Measurements from ENCODE around the gene WBP2. TPM values are rescaled to one million over a fixed set of nuclear protein-coding genes. Genes with fewer than 3 reads are reported as not detected.

The WBP2 gene
- total and polyA plus RNA-seq, 2 of the 13 experiments (the other 11 are each of a cell fraction or from before 2014, with no cell fraction given): 29.2 to 29.5 TPM

DNA sequence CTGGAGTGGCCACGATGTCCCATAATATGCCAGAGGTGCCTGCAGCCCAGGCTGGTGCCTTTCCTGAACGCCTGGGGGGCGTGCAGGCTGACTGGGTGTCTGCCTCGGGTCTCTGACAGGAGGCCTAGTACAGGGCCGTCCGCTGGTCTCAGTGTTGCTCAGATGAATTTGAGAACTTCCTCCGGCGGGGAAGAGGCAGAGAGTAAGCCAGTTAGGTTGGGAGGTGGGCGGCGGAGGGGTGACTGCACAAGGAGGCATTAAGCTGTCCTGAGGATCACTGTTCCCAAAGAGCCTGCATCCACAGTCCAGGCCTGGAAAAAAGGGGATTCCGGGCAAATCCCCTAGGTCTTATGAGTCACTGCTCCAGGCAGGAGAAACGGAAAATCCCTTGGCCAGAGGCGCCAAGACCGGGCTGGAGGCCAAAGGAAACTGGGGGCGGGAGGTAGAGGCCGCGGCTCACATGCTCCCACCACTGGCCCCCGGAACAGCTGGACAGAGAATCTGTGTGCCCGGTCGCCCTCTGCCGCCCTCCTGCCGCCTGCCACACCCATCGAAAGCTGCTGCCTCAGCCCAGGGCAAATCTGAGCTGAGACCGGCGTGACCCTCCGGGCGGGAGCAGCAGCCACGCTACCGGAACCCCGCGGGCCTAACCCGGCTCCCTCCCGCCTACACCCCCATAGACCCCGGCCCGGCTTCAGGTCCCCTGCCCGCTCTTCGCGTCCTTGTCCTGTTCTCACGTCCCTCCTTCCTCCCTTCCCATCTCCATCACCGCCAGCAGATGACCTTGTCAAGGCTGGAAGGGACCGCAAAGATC, 22.0 kb upstream of the WBP2 start (continued):
- TF ChIP-seq HNF1A (IDR thresholded peaks at IDR 0.05; ENCODE audit: low read depth) (0 out of 2 replicates have a peak, but pooled peaks have one; percentile 2), HNF1A (CRISPR knock-in tag; IDR thresholded peaks at IDR 0.05; ENCODE audit: borderline replicate concordance) (peak; percentile 12; the same call in 1 of the 2 replicates), ZBTB21 (CRISPR knock-in tag; IDR thresholded peaks at IDR 0.05) (no peak), NRL (CRISPR knock-in tag; IDR thresholded peaks at IDR 0.05; ENCODE audit: borderline replicate concordance) (peak; percentile 85), ARID5B (CRISPR knock-in tag; IDR thresholded peaks at IDR 0.05) (no peak), ZKSCAN1 (IDR thresholded peaks at IDR 0.05; ENCODE audit: low read length) (no peak; the same call in 1 of the 2 replicates), HNF4G (IDR thresholded peaks at IDR 0.05; ENCODE audit: borderline replicate concordance, low read depth, low read length) (no peak), HNF4G (CRISPR knock-in tag; IDR thresholded peaks at IDR 0.05; ENCODE audit: borderline replicate concordance, low read depth) (no peak), HDAC2 (CRISPR knock-in tag; IDR thresholded peaks at IDR 0.05) (peak; percentile 17), ZNF670 (CRISPR knock-in tag; IDR thresholded peaks at IDR 0.05; ENCODE audit: borderline replicate concordance) (peak; percentile 72), ZNF773 (CRISPR knock-in tag; IDR thresholded peaks at IDR 0.05; ENCODE audit: borderline replicate concordance) (0 out of 2 replicates have a peak, but pooled peaks have one; percentile 47), SAP130 (CRISPR knock-in tag; IDR thresholded peaks at IDR 0.05; ENCODE audit: low read depth) (peak; percentile 71), ZNF83 (CRISPR knock-in tag; IDR thresholded peaks at IDR 0.05; ENCODE audit: borderline replicate concordance) (no peak), TEAD2 (CRISPR knock-in tag; IDR thresholded peaks at IDR 0.05) (no peak), CHD2 (IDR thresholded peaks at IDR 0.05; ENCODE audit: low read depth, low read length) (no peak), ZNF616 (CRISPR knock-in tag; IDR thresholded peaks at IDR 0.05; ENCODE audit: low read depth) (no peak; the same call in 1 of the 2 replicates), TBL1XR1 (IDR thresholded peaks at IDR 0.05; ENCODE audit: borderline replicate concordance, low read length, partially characterized antibody) (no peak), SUZ12 (IDR thresholded peaks at IDR 0.05; ENCODE audit: low read depth, low read length) (no peak)
- TF ChIP-seq, protein P1, sequence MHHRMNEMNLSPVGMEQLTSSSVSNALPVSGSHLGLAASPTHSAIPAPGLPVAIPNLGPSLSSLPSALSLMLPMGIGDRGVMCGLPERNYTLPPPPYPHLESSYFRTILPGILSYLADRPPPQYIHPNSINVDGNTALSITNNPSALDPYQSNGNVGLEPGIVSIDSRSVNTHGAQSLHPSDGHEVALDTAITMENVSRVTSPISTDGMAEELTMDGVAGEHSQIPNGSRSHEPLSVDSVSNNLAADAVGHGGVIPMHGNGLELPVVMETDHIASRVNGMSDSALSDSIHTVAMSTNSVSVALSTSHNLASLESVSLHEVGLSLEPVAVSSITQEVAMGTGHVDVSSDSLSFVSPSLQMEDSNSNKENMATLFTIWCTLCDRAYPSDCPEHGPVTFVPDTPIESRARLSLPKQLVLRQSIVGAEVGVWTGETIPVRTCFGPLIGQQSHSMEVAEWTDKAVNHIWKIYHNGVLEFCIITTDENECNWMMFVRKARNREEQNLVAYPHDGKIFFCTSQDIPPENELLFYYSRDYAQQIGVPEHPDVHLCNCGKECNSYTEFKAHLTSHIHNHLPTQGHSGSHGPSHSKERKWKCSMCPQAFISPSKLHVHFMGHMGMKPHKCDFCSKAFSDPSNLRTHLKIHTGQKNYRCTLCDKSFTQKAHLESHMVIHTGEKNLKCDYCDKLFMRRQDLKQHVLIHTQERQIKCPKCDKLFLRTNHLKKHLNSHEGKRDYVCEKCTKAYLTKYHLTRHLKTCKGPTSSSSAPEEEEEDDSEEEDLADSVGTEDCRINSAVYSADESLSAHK (CRISPR knock-in tag; IDR thresholded peaks at IDR 0.05; ENCODE audit: borderline replicate concordance): no peak

Measured in HepG2 (cell line).